T-helper 1 cell treated with Interleukin-12 subunit alpha and Interleukin-12 subunit beta and Interleukin-4 antibody, amounts not matched to agents 30 μg/mL and 1 μg/mL, for 36 hours (primary cell): ENCODE measurements around the gene ASAP2.

Source experiments
- H3K27ac Mint-ChIP-seq: one replicate; pipeline ENCODE4 v1.8.0; 2021; ENCODE audit warnings: mild to moderate bottlenecking, mixed read lengths
- H3K27me3 Mint-ChIP-seq: one replicate; pipeline ENCODE4 v1.8.0; 2021; ENCODE audit warnings: low read depth, mixed read lengths
- H3K36me3 Mint-ChIP-seq: one replicate; pipeline ENCODE4 v1.8.0; 2021; ENCODE audit warnings: low read depth, mixed read lengths
- H3K4me1 Mint-ChIP-seq: one replicate; pipeline ENCODE4 v1.8.0; 2021; ENCODE audit warnings: low read depth, mixed read lengths
- H3K4me3 Mint-ChIP-seq: one replicate; pipeline ENCODE4 v1.8.0; 2021; ENCODE audit warnings: mild to moderate bottlenecking, moderate library complexity, mixed read lengths
- H3K9me3 Mint-ChIP-seq: one replicate; pipeline ENCODE4 v1.8.0; 2021; ENCODE audit warnings: mixed read lengths

The ASAP2 gene

GRCh38 chr2:9410108-9410507 is 203.5 kb downstream of the ASAP2 start:
- Mint-ChIP-seq H3K4me3 (no peak overlapping the region), H3K27ac (no peak overlapping the region), H3K27me3 (no peaks in the 10 kb centered on the region), H3K9me3 (no peaks in the 10 kb centered on the region), H3K36me3 (peaks cover 39% of the 10 kb centered on the region), H3K4me1 (peaks cover 6% of the 10 kb centered on the region)

GRCh38 chr2:9412781-9413180 is 206.2 kb downstream of the ASAP2 start:
- Mint-ChIP-seq H3K27me3 (no peaks in the 10 kb centered on the region), H3K27ac (no peak overlapping the region), H3K36me3 (peaks cover 35% of the 10 kb centered on the region), H3K4me3 (no peak overlapping the region), H3K4me1 (peaks cover 14% of the 10 kb centered on the region), H3K9me3 (no peaks in the 10 kb centered on the region)

- H3K4me1 Mint-ChIP-seq: peaks cover 29% of the 10 kb centered on the region
- H3K27me3 Mint-ChIP-seq: no peaks in the 10 kb centered on the region
- H3K36me3 Mint-ChIP-seq: peaks cover 38% of the 10 kb centered on the region
- no peak overlapping the region for H3K27ac Mint-ChIP-seq
- no peak overlapping the region for H3K4me3 Mint-ChIP-seq
- H3K9me3 Mint-ChIP-seq: no peaks in the 10 kb centered on the region
Observed at GRCh38 chr2:9415516-9416169, 209.0 kb downstream of the ASAP2 start.

GRCh38 chr2:9416267-9416961 is 209.8 kb downstream of the ASAP2 start:
- Mint-ChIP-seq H3K4me3 (no peak overlapping the region), H3K4me1 (peaks cover 29% of the 10 kb centered on the region), H3K9me3 (no peaks in the 10 kb centered on the region), H3K27ac (peak overlapping the region; percentile 46), H3K36me3 (peaks cover 32% of the 10 kb centered on the region), H3K27me3 (no peaks in the 10 kb centered on the region)

- peaks cover 32% of the 10 kb centered on the region for H3K4me1 Mint-ChIP-seq
- no peak overlapping the region for H3K27ac Mint-ChIP-seq
- H3K36me3 Mint-ChIP-seq: peaks cover 32% of the 10 kb centered on the region
- no peak overlapping the region for H3K4me3 Mint-ChIP-seq
- no peaks in the 10 kb centered on the region for H3K27me3 Mint-ChIP-seq
- no peaks in the 10 kb centered on the region for H3K9me3 Mint-ChIP-seq
Observed at GRCh38 chr2:9416962-9417316, 210.3 kb downstream of the ASAP2 start.

GRCh38 chr2:9417725-9418124 is 211.1 kb downstream of the ASAP2 start:
- H3K27ac Mint-ChIP-seq: no peak overlapping the region
- H3K4me1 Mint-ChIP-seq: peaks cover 39% of the 10 kb centered on the region
- H3K4me3 Mint-ChIP-seq: no peak overlapping the region
- peaks cover 32% of the 10 kb centered on the region for H3K36me3 Mint-ChIP-seq
- no peaks in the 10 kb centered on the region for H3K27me3 Mint-ChIP-seq
- H3K9me3 Mint-ChIP-seq: no peaks in the 10 kb centered on the region

GRCh38 chr2:9418746-9419145 is 212.1 kb downstream of the ASAP2 start:
- peaks cover 32% of the 10 kb centered on the region for H3K36me3 Mint-ChIP-seq
- peaks cover 41% of the 10 kb centered on the region for H3K4me1 Mint-ChIP-seq
- no peak overlapping the region for H3K27ac Mint-ChIP-seq
- no peaks in the 10 kb centered on the region for H3K27me3 Mint-ChIP-seq
- H3K4me3 Mint-ChIP-seq: no peak overlapping the region
- H3K9me3 Mint-ChIP-seq: no peaks in the 10 kb centered on the region

GRCh38 chr2:9419541-9419940 is 212.9 kb downstream of the ASAP2 start:
- Mint-ChIP-seq H3K27ac (no peak overlapping the region), H3K4me1 (peaks cover 38% of the 10 kb centered on the region), H3K9me3 (no peaks in the 10 kb centered on the region), H3K36me3 (peaks cover 31% of the 10 kb centered on the region), H3K4me3 (no peak overlapping the region), H3K27me3 (no peaks in the 10 kb centered on the region)

GRCh38 chr2:9420495-9420894 is 213.9 kb downstream of the ASAP2 start:
- no peaks in the 10 kb centered on the region for H3K27me3 Mint-ChIP-seq
- H3K9me3 Mint-ChIP-seq: no peaks in the 10 kb centered on the region
- H3K36me3 Mint-ChIP-seq: peaks cover 31% of the 10 kb centered on the region
- peak overlapping the region; percentile 36 for H3K4me3 Mint-ChIP-seq
- H3K4me1 Mint-ChIP-seq: peaks cover 38% of the 10 kb centered on the region
- peak overlapping the region; percentile 58 for H3K27ac Mint-ChIP-seq

GRCh38 chr2:9422321-9423099 is 215.9 kb downstream of the ASAP2 start:
- peak overlapping the region; percentile 93 for H3K27ac Mint-ChIP-seq
- no peaks in the 10 kb centered on the region for H3K9me3 Mint-ChIP-seq
- H3K27me3 Mint-ChIP-seq: no peaks in the 10 kb centered on the region
- peak overlapping the region; percentile 92 for H3K4me3 Mint-ChIP-seq
- H3K36me3 Mint-ChIP-seq: peaks cover 24% of the 10 kb centered on the region
- peaks cover 32% of the 10 kb centered on the region for H3K4me1 Mint-ChIP-seq

GRCh38 chr2:9423100-9423921 is 216.7 kb downstream of the ASAP2 start, which contains the start of the genes CPSF3 and ITGB1BP1:
Gene CPSF3, plus strand, starts transcription at chr2:9423654. Its CDS starts 120 bp downstream, at chr2:9423774.
Gene ITGB1BP1, minus strand, starts transcription at chr2:9423528. Its CDS starts 4,831 bp downstream, at chr2:9418697.
- H3K36me3 Mint-ChIP-seq: peaks cover 16% of the 10 kb centered on the region
- peaks cover 30% of the 10 kb centered on the region for H3K4me1 Mint-ChIP-seq
- peak within 1 kb of the TSS; percentile 98 for H3K27ac Mint-ChIP-seq
- H3K4me3 Mint-ChIP-seq: peak within 1 kb of the TSS; percentile 92
- no peaks in the 10 kb centered on the region for H3K9me3 Mint-ChIP-seq
- no peaks in the 10 kb centered on the region for H3K27me3 Mint-ChIP-seq

GRCh38 chr2:9423922-9424272 is 217.3 kb downstream of the ASAP2 start:
- Mint-ChIP-seq H3K9me3 (no peaks in the 10 kb centered on the region), H3K27ac (peak overlapping the region; percentile 98), H3K27me3 (no peaks in the 10 kb centered on the region), H3K36me3 (peaks cover 18% of the 10 kb centered on the region), H3K4me3 (no peak overlapping the region), H3K4me1 (peaks cover 31% of the 10 kb centered on the region)

- Mint-ChIP-seq H3K4me1 (peaks cover 26% of the 10 kb centered on the region), H3K27me3 (no peaks in the 10 kb centered on the region), H3K9me3 (no peaks in the 10 kb centered on the region), H3K36me3 (peaks cover 18% of the 10 kb centered on the region), H3K4me3 (no peak overlapping the region), H3K27ac (peak overlapping the region; percentile 98)
Observed at GRCh38 chr2:9424447-9425164, 218.0 kb downstream of the ASAP2 start.
